HG02642 (cell line): ENCODE data around the gene PERCC1.
"Not testable (repeated sequence)": the region's sequence is repeated elsewhere in the genome, so short reads cannot be mapped to it uniquely, and the experiment has no call there.

ENCODE experiments used
- ATAC-seq: cut with Tn5 transposase; IDR thresholded peaks from one replicate; pipeline ENCODE4 v1.9.1; 2021; ENCODE audit warnings: mild to moderate bottlenecking; ENCODE audit not compliant: unreplicated experiment, poor library complexity

Gene PERCC1

GRCh38 chr16:1432388-1433262 lies 1.7 kb downstream of the PERCC1 start:
- ATAC-seq: no peak

GRCh38 chr16:1433263-1433560 lies 2.3 kb downstream of the PERCC1 start:
- ATAC-seq: no peak

GRCh38 chr16:1433756-1434155 lies 2.9 kb downstream of the PERCC1 start:
- ATAC-seq: no peak

- ATAC-seq: no peak
These were observed 4.0 kb downstream of the PERCC1 start for GRCh38 chr16:1434644-1435592.

- ATAC-seq: no peak
These were observed 5.2 kb downstream of the PERCC1 start for GRCh38 chr16:1435921-1436697.

- ATAC-seq: no peak
These were observed 6.0 kb downstream of the PERCC1 start for GRCh38 chr16:1436731-1437355.

- no peak for ATAC-seq
These were observed 6.7 kb downstream of the PERCC1 start for GRCh38 chr16:1437606-1438005.

- ATAC-seq: no peak
These were observed 7.6 kb downstream of the PERCC1 start for GRCh38 chr16:1438229-1439057.

GRCh38 chr16:1439058-1439698 lies 8.3 kb downstream of the PERCC1 start:
- ATAC-seq: no peak

GRCh38 chr16:1439699-1440074 lies 8.8 kb downstream of the PERCC1 start:
- ATAC-seq: not testable (repeated sequence)

- no peak for ATAC-seq
These were observed 10.5 kb downstream of the PERCC1 start for GRCh38 chr16:1441391-1441829.

- no peak for ATAC-seq
These were observed 11.8 kb downstream of the PERCC1 start for GRCh38 chr16:1442697-1443096.

- ATAC-seq: no peak
These were observed 12.6 kb downstream of the PERCC1 start for GRCh38 chr16:1443403-1443973.

GRCh38 chr16:1443980-1444729 lies 13.3 kb downstream of the PERCC1 start, which contains the start of gene CCDC154:
Gene CCDC154 (minus strand): TSS chr16:1444556. CDS start chr16:1444322, 234 bp downstream.
- ATAC-seq: no peak

- ATAC-seq: no peak
These were observed 14.0 kb downstream of the PERCC1 start for GRCh38 chr16:1444730-1445517.

- ATAC-seq: no peak
These were observed 14.8 kb downstream of the PERCC1 start for GRCh38 chr16:1445518-1446203.
